ENCODE measurements around the gene WDR64. TPM values are rescaled to one million over a fixed set of nuclear protein-coding genes. Genes with fewer than 3 reads are reported as not detected.

The WDR64 gene
- total RNA-seq, 1 donor from 2014 or later: not detected

DNA sequence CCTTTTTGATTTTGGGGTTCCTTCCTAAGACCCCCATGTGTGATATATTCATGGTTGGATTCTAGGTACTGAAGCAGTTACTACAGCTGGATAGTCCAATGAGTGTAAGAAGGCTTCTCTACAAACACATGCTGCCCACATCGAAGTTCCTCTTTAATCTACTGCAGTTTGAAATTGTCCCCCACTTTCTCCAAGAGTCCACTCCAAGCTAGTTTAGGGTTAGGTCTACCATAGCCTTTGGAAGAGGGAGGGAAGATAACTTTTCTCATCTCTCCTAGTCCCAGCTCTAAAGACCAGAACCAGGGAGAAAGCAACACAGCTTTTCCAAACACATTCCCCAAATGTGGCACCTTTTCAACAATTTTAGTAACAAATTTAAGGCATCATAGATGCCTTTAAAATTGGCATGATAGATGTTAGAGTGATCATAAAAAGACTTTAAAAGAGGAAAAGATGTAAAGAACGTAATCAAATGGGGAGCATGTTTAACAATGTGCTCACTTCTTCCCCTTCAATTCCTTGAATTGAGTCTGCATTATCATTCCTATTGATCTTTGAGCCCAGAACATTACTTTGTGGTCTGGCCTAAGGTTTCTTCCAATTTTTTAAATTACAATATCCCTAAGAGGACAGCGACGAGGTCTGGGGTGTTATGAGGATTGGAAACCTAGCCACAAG, 194.9 kb downstream of the WDR64 start:
- peaks cover 10% of the 10 kb centered on the region for H3K4me1 Mint-ChIP-seq (ENCODE audit: low read depth, unreplicated experiment)
- no peak for TF ChIP-seq CTCF (IDR thresholded peaks at IDR 0.05; ENCODE audit: partially characterized antibody, unreplicated experiment)
- no peak for DNase-seq
- peaks cover 2% of the 10 kb centered on the region for H3K27me3 Mint-ChIP-seq (ENCODE audit: unreplicated experiment)
- no peaks in the 10 kb centered on the region for H3K36me3 Mint-ChIP-seq (ENCODE audit: unreplicated experiment)
- no peaks in the 10 kb centered on the region for H3K9me3 Mint-ChIP-seq (ENCODE audit: unreplicated experiment)
- peak overlapping the region; percentile 98 for H3K4me3 Mint-ChIP-seq (ENCODE audit: unreplicated experiment)
- no peak overlapping the region for H3K27ac Mint-ChIP-seq (ENCODE audit: unreplicated experiment)

GRCh38 chr1:241847540-241847795, 195.4 kb downstream of the WDR64 start:
- peaks cover 10% of the 10 kb centered on the region for H3K4me1 Mint-ChIP-seq (ENCODE audit: low read depth, unreplicated experiment)
- peak overlapping the region; percentile 98 for H3K4me3 Mint-ChIP-seq (ENCODE audit: unreplicated experiment)
- DNase-seq: no peak
- H3K27me3 Mint-ChIP-seq (ENCODE audit: unreplicated experiment): peaks cover 2% of the 10 kb centered on the region
- H3K36me3 Mint-ChIP-seq (ENCODE audit: unreplicated experiment): no peaks in the 10 kb centered on the region
- H3K9me3 Mint-ChIP-seq (ENCODE audit: unreplicated experiment): no peaks in the 10 kb centered on the region
- TF ChIP-seq CTCF (IDR thresholded peaks at IDR 0.05; ENCODE audit: partially characterized antibody, unreplicated experiment): no peak
- peak overlapping the region; percentile 99 for H3K27ac Mint-ChIP-seq (ENCODE audit: unreplicated experiment)

DNA sequence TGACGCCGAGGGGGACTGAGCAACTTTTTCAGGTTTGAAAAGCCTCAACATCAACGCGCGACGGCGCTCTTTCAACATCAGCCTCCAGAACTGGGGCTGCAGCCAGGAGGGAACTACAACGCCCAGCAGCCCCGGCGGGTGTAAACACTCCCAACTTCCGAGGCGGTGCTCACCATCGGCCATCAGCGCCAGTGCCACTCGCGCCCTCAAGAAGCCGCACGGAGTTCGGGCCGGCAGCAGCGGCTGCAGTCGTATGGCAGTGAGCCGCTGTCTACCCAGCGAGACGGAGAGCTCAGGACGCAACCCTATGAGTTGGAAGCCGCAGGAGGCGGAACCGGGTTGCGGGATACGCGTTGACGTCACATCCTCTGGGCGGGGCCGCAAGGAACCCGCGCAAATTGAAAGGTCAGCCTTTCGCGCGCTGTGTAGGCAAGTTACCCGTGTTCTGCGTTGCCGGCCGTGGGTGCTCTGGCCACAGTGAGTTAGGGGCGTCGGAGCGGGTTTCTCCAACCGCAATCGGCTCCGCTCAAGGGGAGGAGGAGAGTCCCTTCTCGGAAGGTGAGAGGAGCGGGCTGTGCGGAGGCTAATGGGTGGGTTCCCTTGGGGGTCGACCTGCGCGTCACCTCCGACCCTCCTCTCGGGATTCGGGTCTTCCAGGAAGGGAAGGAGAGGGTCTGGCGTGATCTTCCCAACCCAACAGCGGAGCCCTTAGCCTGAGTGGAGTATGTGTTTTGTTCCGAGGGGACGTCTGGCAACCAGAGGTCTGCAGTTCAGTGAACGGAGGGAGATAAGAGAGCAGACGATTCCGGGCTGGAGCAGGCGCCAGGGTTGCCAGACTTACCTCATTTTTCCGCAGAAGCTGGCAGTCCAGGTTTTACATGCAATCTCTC, 196.0 kb downstream of the WDR64 start, which contains the start of gene EXO1:
EXO1 (plus strand) TSS at position 409 of the 890 bp plus-strand sequence. CDS start 2,222 bp downstream, outside the sequence.
- H3K9me3 Mint-ChIP-seq (ENCODE audit: unreplicated experiment): no peaks in the 10 kb centered on the region
- H3K36me3 Mint-ChIP-seq (ENCODE audit: unreplicated experiment): no peaks in the 10 kb centered on the region
- no peak for TF ChIP-seq CTCF (IDR thresholded peaks at IDR 0.05; ENCODE audit: partially characterized antibody, unreplicated experiment)

DNA sequence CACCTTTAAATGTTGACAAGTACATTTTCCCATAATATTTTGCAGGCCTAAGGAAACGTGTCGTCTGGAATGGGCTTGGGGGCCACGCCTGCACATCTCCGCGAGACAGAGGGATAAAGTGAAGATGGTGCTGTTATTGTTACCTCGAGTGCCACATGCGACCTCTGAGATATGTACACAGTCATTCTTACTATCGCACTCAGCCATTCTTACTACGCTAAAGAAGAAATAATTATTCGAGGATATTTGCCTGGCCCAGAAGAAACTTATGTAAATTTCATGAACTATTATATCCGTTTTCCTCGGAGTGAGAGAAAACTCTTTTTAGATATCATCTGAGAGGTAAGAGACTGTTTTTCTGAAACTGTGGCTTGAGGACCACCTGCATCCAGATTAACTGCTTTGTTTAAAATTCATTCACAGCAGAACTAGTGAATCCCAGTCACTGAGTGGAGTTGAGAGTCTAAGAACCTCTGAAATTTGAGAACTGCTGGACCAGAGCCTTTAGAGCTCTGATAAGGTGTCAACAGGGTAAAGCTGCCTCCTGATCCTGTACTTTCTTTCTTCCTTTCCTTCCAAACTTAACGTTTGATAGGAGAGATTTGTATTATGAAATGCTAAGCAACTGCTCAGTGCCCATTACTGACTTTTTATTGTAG, 196.7 kb downstream of the WDR64 start:
- no peak for DNase-seq
- no peak overlapping the region for H3K27ac Mint-ChIP-seq (ENCODE audit: unreplicated experiment)
- peaks cover 10% of the 10 kb centered on the region for H3K4me1 Mint-ChIP-seq (ENCODE audit: low read depth, unreplicated experiment)
- peak overlapping the region; percentile 98 for H3K4me3 Mint-ChIP-seq (ENCODE audit: unreplicated experiment)
- peaks cover 4% of the 10 kb centered on the region for H3K27me3 Mint-ChIP-seq (ENCODE audit: unreplicated experiment)
- H3K36me3 Mint-ChIP-seq (ENCODE audit: unreplicated experiment): no peaks in the 10 kb centered on the region
- no peaks in the 10 kb centered on the region for H3K9me3 Mint-ChIP-seq (ENCODE audit: unreplicated experiment)
- no peak for TF ChIP-seq CTCF (IDR thresholded peaks at IDR 0.05; ENCODE audit: partially characterized antibody, unreplicated experiment)

More for the DNA sequence above, 196.0 kb downstream of the WDR64 start, which contains the start of gene EXO1:
- Mint-ChIP-seq H3K27ac (ENCODE audit: unreplicated experiment) (peak within 1 kb of the TSS; percentile 99), H3K27me3 (ENCODE audit: unreplicated experiment) (peaks cover 2% of the 10 kb centered on the region), H3K4me1 (ENCODE audit: low read depth, unreplicated experiment) (peaks cover 10% of the 10 kb centered on the region), H3K4me3 (ENCODE audit: unreplicated experiment) (peak within 1 kb of the TSS; percentile 98)
- peak; percentile 90 for DNase-seq

Measured in glutamatergic neuron (in vitro differentiated cells).